Measurements from ENCODE around the gene INSIG1.

INSIG1 gene

DNA sequence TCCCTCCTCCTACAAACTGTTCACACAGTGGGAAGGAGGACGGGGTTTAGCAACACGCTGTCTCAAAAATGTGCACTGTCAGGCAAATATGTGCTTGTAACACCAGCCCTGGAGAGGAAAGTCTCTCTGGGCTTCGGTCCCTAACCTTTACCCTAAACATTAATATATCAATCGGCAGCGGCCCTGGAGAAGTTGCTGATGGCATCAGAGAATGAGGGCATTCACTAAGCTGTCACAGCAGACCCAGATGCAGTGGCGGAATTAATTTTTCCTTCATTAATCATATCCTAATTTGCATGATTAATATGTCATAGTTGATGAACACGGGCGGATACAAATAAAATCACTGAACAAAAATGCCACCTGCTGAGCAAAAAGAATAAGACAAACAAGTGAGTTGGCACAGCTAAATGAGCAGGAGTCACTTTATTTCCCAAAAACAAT is 45.2 kb upstream of the INSIG1 start:
- no peaks in the 10 kb centered on the region for H3K4me1 ChIP-seq (ENCODE audit: low read length)
- H3K79me2 ChIP-seq (ENCODE audit: low read length): no peaks in the 10 kb centered on the region
- no peak overlapping the region for H3K4me3 ChIP-seq (ENCODE audit: low read length)
- H2AFZ ChIP-seq (ENCODE audit: low read length): no peak overlapping the region
- TF ChIP-seq, protein P1, sequence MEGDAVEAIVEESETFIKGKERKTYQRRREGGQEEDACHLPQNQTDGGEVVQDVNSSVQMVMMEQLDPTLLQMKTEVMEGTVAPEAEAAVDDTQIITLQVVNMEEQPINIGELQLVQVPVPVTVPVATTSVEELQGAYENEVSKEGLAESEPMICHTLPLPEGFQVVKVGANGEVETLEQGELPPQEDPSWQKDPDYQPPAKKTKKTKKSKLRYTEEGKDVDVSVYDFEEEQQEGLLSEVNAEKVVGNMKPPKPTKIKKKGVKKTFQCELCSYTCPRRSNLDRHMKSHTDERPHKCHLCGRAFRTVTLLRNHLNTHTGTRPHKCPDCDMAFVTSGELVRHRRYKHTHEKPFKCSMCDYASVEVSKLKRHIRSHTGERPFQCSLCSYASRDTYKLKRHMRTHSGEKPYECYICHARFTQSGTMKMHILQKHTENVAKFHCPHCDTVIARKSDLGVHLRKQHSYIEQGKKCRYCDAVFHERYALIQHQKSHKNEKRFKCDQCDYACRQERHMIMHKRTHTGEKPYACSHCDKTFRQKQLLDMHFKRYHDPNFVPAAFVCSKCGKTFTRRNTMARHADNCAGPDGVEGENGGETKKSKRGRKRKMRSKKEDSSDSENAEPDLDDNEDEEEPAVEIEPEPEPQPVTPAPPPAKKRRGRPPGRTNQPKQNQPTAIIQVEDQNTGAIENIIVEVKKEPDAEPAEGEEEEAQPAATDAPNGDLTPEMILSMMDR (IDR thresholded peaks at IDR 0.05; ENCODE audit: low read length): no peak
- TF ChIP-seq EZH2phosphoT487 (IDR thresholded peaks at IDR 0.05; ENCODE audit: low read length) (no peak), EZH2 (optimal IDR thresholded peaks at IDR 0.05; ENCODE audit: low read depth, low read length) (no peak)
- no peaks in the 10 kb centered on the region for H3F3A ChIP-seq (ENCODE audit: insufficient read depth, low read length)
- H3K36me3 ChIP-seq (replicated peaks; ENCODE audit: insufficient read depth, low read length): no peaks in the 10 kb centered on the region
- no peak overlapping the region for H3K27ac ChIP-seq (ENCODE audit: low read length)
- H4K20me1 ChIP-seq (ENCODE audit: insufficient read depth, low read length): no peaks in the 10 kb centered on the region
- no peaks in the 10 kb centered on the region for H3K9me2 ChIP-seq (replicated peaks; ENCODE audit: insufficient read depth, low read length)
- DNase-seq: no peak
- H3K4me2 ChIP-seq (ENCODE audit: low read depth, low read length): no peak overlapping the region
- H3K9ac ChIP-seq (ENCODE audit: low read length): no peak overlapping the region
- H3K27me3 ChIP-seq (replicated peaks; ENCODE audit: insufficient read depth, low read length): peaks cover 62% of the 10 kb centered on the region
- H3K9me3 ChIP-seq (replicated peaks; ENCODE audit: insufficient read depth, low read length): no peaks in the 10 kb centered on the region

DNA sequence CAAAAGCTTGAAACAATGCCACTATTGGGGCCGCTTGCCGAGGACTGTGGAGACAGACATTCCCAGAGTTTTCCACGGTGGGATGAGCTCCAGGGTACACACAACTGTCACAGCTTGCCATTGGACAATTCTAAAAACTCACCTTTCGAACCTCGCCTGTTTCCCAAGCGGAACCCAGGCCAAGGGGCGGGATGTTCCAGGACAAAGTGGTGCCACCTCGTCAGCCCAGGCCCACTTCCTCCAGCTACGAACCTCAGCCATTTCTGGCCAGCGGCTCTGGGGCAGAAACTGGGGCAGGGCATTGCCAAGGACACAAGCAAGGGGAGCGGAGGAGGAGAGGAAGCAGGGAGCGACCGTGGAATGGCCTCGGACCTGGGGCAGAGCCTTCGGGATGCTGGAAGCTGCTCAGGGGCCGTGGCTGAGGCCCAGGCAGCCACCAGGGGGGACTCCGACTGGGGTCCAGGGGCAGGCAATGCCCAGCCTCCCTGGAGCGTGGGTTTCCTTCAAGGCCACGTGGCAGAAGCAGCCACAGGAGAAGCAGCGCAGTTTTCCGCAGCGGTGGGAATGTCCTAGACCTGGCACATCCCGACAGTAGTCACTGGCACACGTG is 44.7 kb upstream of the INSIG1 start:
- Histone ChIP-seq H3K9me2 (replicated peaks; ENCODE audit: insufficient read depth, low read length) (no peaks in the 10 kb centered on the region), H3K4me1 (ENCODE audit: low read length) (no peaks in the 10 kb centered on the region), H3K36me3 (replicated peaks; ENCODE audit: insufficient read depth, low read length) (no peaks in the 10 kb centered on the region), H3K79me2 (ENCODE audit: low read length) (no peaks in the 10 kb centered on the region), H4K20me1 (ENCODE audit: insufficient read depth, low read length) (no peaks in the 10 kb centered on the region), H3F3A (ENCODE audit: insufficient read depth, low read length) (no peaks in the 10 kb centered on the region), H3K27ac (ENCODE audit: low read length) (no peak overlapping the region), H3K9me3 (replicated peaks; ENCODE audit: insufficient read depth, low read length) (no peaks in the 10 kb centered on the region), H3K4me3 (ENCODE audit: low read length) (no peak overlapping the region), H3K9ac (ENCODE audit: low read length) (no peak overlapping the region), H3K4me2 (ENCODE audit: low read depth, low read length) (no peak overlapping the region), H2AFZ (ENCODE audit: low read length) (no peak overlapping the region), H3K27me3 (replicated peaks; ENCODE audit: insufficient read depth, low read length) (peaks cover 65% of the 10 kb centered on the region)
- no peak for TF ChIP-seq EZH2 (optimal IDR thresholded peaks at IDR 0.05; ENCODE audit: low read depth, low read length)
- TF ChIP-seq, protein P1 (IDR thresholded peaks at IDR 0.05; ENCODE audit: low read length): no peak
- no peak for TF ChIP-seq EZH2phosphoT487 (IDR thresholded peaks at IDR 0.05; ENCODE audit: low read length)
- no peak for DNase-seq

DNA sequence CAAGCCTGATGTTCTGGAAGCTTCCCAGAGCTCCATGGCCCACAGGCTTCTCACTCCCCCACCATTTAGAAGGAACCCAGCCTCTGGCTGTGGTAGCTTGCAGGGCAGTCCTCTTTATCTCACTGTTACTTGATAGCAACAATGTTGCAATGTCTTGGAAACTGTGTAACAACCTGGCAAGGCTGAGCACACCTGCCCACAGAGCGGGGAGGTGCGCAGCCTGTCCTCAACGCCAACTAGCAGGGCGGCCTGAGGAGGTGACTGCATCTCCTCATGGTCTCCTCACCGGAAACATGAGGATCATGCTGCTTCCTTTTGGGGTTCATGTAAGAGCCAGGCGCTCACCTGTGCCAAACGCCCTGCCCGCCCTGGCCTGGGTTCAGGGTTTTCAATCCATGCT is 43.7 kb upstream of the INSIG1 start:
- Histone ChIP-seq H2AFZ (ENCODE audit: low read length) (no peak overlapping the region), H3K9ac (ENCODE audit: low read length) (no peak overlapping the region), H3K27ac (ENCODE audit: low read length) (no peak overlapping the region), H3K79me2 (ENCODE audit: low read length) (no peaks in the 10 kb centered on the region), H3K36me3 (replicated peaks; ENCODE audit: insufficient read depth, low read length) (no peaks in the 10 kb centered on the region), H3F3A (ENCODE audit: insufficient read depth, low read length) (no peaks in the 10 kb centered on the region), H3K9me3 (replicated peaks; ENCODE audit: insufficient read depth, low read length) (no peaks in the 10 kb centered on the region), H3K9me2 (replicated peaks; ENCODE audit: insufficient read depth, low read length) (no peaks in the 10 kb centered on the region), H3K4me3 (ENCODE audit: low read length) (no peak overlapping the region), H4K20me1 (ENCODE audit: insufficient read depth, low read length) (no peaks in the 10 kb centered on the region), H3K4me1 (ENCODE audit: low read length) (no peaks in the 10 kb centered on the region), H3K4me2 (ENCODE audit: low read depth, low read length) (no peak overlapping the region), H3K27me3 (replicated peaks; ENCODE audit: insufficient read depth, low read length) (peaks cover 61% of the 10 kb centered on the region)
- no peak for DNase-seq
- TF ChIP-seq EZH2phosphoT487 (IDR thresholded peaks at IDR 0.05; ENCODE audit: low read length) (no peak), EZH2 (optimal IDR thresholded peaks at IDR 0.05; ENCODE audit: low read depth, low read length) (no peak)
- TF ChIP-seq, protein P1 (IDR thresholded peaks at IDR 0.05; ENCODE audit: low read length): no peak
